ENCODE data around the gene PPOX. TPM values are rescaled to one million over a fixed set of nuclear protein-coding genes. Genes with fewer than 3 reads are reported as not detected.

PPOX gene
- total RNA-seq, 4 donors from 2014 or later, result 11.3 to 40.5 (median 21.6) TPM

DNA sequence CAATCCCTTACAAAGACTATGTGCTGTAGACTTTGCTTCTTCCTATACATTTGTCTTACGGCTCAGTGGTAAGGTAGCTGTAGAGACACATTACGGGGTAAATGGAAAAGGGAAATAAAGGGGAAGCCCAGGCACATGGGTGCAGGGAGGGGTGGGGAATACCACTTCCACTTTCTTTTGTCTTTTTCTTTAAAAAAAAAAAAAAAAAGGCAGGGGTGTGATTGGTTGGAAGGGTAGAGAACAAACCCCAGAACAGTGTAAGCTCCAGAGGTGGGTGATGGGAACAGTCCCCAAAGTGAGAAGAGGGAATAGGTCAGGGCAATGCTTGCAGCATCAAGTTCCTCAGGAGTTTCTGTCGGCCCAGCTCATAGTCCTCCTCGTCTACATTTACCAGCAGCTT is 44.4 kb upstream of the PPOX start:
- H3K9me3 ChIP-seq, result no peaks in the 10 kb centered on the region
- intact Hi-C loops (cut with DNase I; ENCODE audit: low total_unique reads), result no loop called here
- H3K27ac ChIP-seq, result no peak overlapping the region
- peaks cover 7 to 11% of the 10 kb centered on the region in 2 donors for H3K4me1 ChIP-seq
- TF ChIP-seq, protein P1, sequence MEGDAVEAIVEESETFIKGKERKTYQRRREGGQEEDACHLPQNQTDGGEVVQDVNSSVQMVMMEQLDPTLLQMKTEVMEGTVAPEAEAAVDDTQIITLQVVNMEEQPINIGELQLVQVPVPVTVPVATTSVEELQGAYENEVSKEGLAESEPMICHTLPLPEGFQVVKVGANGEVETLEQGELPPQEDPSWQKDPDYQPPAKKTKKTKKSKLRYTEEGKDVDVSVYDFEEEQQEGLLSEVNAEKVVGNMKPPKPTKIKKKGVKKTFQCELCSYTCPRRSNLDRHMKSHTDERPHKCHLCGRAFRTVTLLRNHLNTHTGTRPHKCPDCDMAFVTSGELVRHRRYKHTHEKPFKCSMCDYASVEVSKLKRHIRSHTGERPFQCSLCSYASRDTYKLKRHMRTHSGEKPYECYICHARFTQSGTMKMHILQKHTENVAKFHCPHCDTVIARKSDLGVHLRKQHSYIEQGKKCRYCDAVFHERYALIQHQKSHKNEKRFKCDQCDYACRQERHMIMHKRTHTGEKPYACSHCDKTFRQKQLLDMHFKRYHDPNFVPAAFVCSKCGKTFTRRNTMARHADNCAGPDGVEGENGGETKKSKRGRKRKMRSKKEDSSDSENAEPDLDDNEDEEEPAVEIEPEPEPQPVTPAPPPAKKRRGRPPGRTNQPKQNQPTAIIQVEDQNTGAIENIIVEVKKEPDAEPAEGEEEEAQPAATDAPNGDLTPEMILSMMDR (IDR thresholded peaks at IDR 0.05), result no peak
- no peak for TF ChIP-seq POLR2A (IDR thresholded peaks at IDR 0.05)
- no peaks in the 10 kb centered on the region for H3K27me3 ChIP-seq
- no peak for DNase-seq
- no peak overlapping the region for H3K4me3 ChIP-seq
- H3K36me3 ChIP-seq, result no peaks in the 10 kb centered on the region

DNA sequence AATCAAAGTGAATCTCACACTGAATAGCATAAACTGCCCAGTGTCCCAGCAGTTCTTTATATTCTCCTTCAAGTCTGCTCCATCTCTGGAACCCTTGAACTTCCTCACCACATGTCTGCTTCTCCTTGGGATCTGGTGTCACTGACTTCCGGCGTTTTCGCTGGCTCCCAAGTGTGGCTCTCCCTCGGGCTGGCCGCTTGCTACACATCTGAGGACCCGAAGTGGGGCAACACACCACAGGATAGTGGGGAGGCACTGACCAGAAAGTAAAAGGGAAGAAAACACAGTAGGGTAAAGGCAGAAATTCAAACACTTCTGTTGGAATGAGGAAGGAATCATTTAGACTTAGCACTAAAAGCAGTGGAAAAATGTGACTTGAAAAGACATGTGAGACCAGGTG is 43.3 kb upstream of the PPOX start:
- Histone ChIP-seq H3K27ac (no peak overlapping the region), H3K9me3 (no peaks in the 10 kb centered on the region), H3K4me1 (peaks cover 8 to 12% of the 10 kb centered on the region in 2 donors), H3K4me3 (no peak overlapping the region), H3K36me3 (no peaks in the 10 kb centered on the region), H3K27me3 (no peaks in the 10 kb centered on the region)
- no peak for DNase-seq
- TF ChIP-seq, protein P1 (IDR thresholded peaks at IDR 0.05), result no peak
- no peak for TF ChIP-seq POLR2A (IDR thresholded peaks at IDR 0.05)
- intact Hi-C loops (cut with DNase I; ENCODE audit: low total_unique reads), result no loop called here

DNA sequence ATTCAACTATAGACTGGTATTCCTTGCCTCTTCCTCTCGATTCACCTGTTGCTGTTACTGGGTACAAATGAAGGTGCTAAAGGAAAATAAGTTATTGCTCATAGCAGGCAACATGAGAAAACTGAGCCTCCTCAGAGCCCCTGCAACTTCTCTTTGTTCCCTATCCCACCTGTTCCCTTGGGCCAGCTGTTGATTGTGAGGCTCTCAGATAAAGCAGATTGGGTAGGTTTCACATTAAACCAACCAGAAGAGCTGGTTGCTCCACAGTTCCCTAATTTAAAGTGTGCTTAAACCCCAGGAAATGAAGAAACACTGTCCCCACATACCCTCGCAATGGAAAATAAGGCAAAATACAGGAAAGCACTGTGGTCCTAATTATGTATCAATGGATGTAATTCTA is 38.6 kb upstream of the PPOX start:
- Histone ChIP-seq H3K27ac (no peak overlapping the region), H3K4me1 (peaks cover 0 to 9% of the 10 kb centered on the region in 2 donors), H3K36me3 (no peaks in the 10 kb centered on the region), H3K9me3 (no peaks in the 10 kb centered on the region), H3K27me3 (no peaks in the 10 kb centered on the region), H3K4me3 (no peak overlapping the region)
- DNase-seq, result no peak
- no peak for TF ChIP-seq POLR2A (IDR thresholded peaks at IDR 0.05)
- TF ChIP-seq, protein P1 (IDR thresholded peaks at IDR 0.05), result no peak
- intact Hi-C loops (cut with DNase I; ENCODE audit: low total_unique reads), result no loop called here

DNA sequence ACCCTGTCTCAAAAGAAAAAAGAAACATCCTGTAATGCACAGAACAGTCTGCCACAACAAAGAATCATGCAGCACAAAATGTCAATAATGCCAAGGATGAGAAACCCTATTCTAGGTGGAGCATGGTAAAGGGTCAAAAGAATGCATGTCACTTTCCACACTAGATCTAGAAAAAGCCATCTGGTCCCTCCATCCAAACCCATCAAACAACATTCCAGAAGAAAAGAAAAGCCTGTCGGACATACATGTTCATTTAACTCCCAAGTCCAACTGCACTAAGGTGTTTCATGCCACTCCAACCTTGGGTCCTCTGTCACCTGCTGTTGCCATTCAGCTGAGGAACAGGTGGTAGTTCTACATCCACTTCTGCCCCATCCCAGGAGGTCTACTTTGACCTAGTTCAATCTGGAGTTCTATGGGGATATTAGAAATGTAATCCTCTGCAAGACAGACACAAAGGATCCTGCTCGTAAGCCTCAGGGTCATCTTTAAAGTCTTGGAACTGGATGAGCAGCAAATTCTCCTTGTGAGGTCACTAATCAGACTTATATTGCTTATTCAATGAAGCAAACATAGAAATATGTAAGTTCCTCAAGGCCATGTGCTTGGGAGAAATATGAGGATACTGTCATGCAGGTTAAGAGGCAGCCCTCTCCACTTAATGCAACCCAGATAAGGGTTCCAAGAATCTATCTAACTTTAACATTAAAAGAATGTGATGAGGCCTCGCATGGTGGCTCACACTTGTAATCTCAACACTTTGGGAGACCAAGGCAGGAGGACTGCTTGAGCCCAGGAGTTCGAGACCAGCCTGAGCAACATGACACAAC is 37.4 kb upstream of the PPOX start:
- Histone ChIP-seq H3K4me3 (no peak overlapping the region), H3K4me1 (peaks cover 0 to 12% of the 10 kb centered on the region in 2 donors), H3K36me3 (no peaks in the 10 kb centered on the region), H3K9me3 (no peaks in the 10 kb centered on the region), H3K27me3 (no peaks in the 10 kb centered on the region), H3K27ac (no peak overlapping the region)
- DNase-seq, result no peak
- intact Hi-C loops (cut with DNase I; ENCODE audit: low total_unique reads), result no loop called here
- no peak for TF ChIP-seq POLR2A (IDR thresholded peaks at IDR 0.05)
- TF ChIP-seq, protein P1 (IDR thresholded peaks at IDR 0.05), result no peak

DNA sequence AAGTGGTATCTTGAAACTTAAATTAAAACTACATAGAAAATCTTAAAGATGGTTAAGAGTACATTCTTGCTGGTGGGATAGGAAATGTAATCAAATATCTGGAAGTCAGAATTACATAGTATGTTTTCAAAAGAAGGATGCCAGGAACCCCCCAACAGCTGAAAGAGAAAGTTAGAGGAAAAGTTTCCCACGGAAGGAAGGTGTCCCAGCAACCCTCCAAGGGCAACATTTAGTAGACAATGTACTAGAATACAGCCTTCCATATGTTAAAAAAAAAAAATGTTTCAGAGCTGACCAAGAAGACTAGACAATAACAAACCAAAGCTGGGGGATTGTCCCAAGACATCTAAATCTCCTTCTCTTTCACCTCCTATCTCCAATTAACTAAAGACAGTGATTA is 36.0 kb upstream of the PPOX start:
- intact Hi-C loops (cut with DNase I; ENCODE audit: low total_unique reads), result no loop called here
- Histone ChIP-seq H3K36me3 (no peaks in the 10 kb centered on the region), H3K4me3 (no peak overlapping the region), H3K27me3 (no peaks in the 10 kb centered on the region), H3K9me3 (no peaks in the 10 kb centered on the region), H3K27ac (peak overlapping the region in 1 of 2 donors; percentile 23), H3K4me1 (peaks cover 0 to 12% of the 10 kb centered on the region in 2 donors)
- no peak for DNase-seq
- TF ChIP-seq POLR2A (IDR thresholded peaks at IDR 0.05), result no peak
- TF ChIP-seq, protein P1 (IDR thresholded peaks at IDR 0.05), result no peak
